ENCODE results near the gene KCNK13.

Gene KCNK13

GRCh38 chr14:90188588-90188987, 126.8 kb downstream of the KCNK13 start:
- TF ChIP-seq, protein P1, sequence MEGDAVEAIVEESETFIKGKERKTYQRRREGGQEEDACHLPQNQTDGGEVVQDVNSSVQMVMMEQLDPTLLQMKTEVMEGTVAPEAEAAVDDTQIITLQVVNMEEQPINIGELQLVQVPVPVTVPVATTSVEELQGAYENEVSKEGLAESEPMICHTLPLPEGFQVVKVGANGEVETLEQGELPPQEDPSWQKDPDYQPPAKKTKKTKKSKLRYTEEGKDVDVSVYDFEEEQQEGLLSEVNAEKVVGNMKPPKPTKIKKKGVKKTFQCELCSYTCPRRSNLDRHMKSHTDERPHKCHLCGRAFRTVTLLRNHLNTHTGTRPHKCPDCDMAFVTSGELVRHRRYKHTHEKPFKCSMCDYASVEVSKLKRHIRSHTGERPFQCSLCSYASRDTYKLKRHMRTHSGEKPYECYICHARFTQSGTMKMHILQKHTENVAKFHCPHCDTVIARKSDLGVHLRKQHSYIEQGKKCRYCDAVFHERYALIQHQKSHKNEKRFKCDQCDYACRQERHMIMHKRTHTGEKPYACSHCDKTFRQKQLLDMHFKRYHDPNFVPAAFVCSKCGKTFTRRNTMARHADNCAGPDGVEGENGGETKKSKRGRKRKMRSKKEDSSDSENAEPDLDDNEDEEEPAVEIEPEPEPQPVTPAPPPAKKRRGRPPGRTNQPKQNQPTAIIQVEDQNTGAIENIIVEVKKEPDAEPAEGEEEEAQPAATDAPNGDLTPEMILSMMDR (IDR thresholded peaks at IDR 0.05): no peak

- TF ChIP-seq, protein P1 (IDR thresholded peaks at IDR 0.05): no peak
Observed at GRCh38 chr14:90191154-90191553, 129.4 kb downstream of the KCNK13 start.

- TF ChIP-seq, protein P1 (IDR thresholded peaks at IDR 0.05): no peak
Observed at GRCh38 chr14:90191585-90191984, 129.8 kb downstream of the KCNK13 start.

GRCh38 chr14:90193925-90194324, 132.1 kb downstream of the KCNK13 start:
- TF ChIP-seq, protein P1 (IDR thresholded peaks at IDR 0.05): peak; percentile 49; the same call in 1 of the 2 replicates

- TF ChIP-seq, protein P1 (IDR thresholded peaks at IDR 0.05): no peak
Observed at GRCh38 chr14:90194706-90195105, 132.9 kb downstream of the KCNK13 start.

DNA sequence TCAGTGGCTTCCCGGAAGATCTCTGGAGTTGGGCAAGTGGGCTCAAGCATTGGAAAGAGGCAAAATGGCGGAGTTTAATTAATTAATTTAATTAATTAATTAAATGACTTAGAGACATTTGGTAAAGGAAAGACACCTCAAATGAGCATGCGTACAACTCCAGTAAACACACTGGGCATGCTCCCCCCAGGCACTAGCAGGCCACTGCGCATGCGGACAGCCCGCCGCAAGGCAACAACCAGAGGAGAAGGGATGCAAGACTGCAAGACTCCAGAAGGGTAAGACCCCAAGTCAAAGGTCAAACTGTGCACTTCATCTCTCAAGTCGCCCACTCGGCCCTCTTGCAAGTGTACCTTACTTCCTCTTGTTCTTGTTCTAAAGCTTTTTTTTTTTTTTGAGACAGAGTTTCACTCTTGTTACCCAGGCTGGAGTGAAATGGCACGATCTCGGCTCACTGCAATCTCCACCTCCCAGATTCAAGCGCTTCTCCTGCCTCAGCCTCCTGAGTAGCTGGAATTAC, 136.8 kb downstream of the KCNK13 start:
- TF ChIP-seq, protein P1 (IDR thresholded peaks at IDR 0.05): no peak

GRCh38 chr14:90201344-90201743, 139.6 kb downstream of the KCNK13 start:
- TF ChIP-seq, protein P1 (IDR thresholded peaks at IDR 0.05): no peak

GRCh38 chr14:90204516-90204915, 142.7 kb downstream of the KCNK13 start:
- TF ChIP-seq, protein P1 (IDR thresholded peaks at IDR 0.05): no peak
